Kidney epithelial cell (primary cell): ENCODE data around the gene ATP13A4. TPM values are rescaled to one million over a fixed set of nuclear protein-coding genes. Genes with fewer than 3 reads are reported as not detected.

ENCODE experiments used
- DNase-seq: peaks from one replicate; pipeline ENCODE4 v3.0.0-alpha.2; 2010; ENCODE audit warnings: low read depth
- H3K27me3 ChIP-seq: 2 replicates; pipeline ENCODE4 v1.6.0; 2011; ENCODE audit warnings: low read length; ENCODE audit not compliant: control insufficient read depth, insufficient read depth
- H3K36me3 ChIP-seq: 2 replicates; pipeline ENCODE4 v1.5.1; 2011; ENCODE audit warnings: low read length; ENCODE audit not compliant: control insufficient read depth, insufficient read depth
- H3K4me3 ChIP-seq: 2 replicates; pipeline ENCODE4 v1.5.1; 2011; ENCODE audit warnings: low read depth, mild to moderate bottlenecking, control low read depth, low read length
- total RNA-seq: library from RNA; depleted of rRNA; stranded (reverse); fragments of >200 nt; gene quantifications from 2 replicates; pipeline ENCODE4 v1.2.3, GENCODE V29; 2015
- TF ChIP-seq, protein P1 (sequence below): IDR thresholded peaks from 2 replicates; pipeline ENCODE4 v1.5.1; 2011; ENCODE audit warnings: mild to moderate bottlenecking, moderate library complexity, low read length, control low read depth, inconsistent platforms; ENCODE audit not compliant: insufficient read depth, poor library complexity, severe bottlenecking

ATP13A4 gene
- total RNA-seq, 1 donor from 2014 or later: 0.42 TPM

GRCh38 chr3:193389335-193389734 is 165.4 kb downstream of the ATP13A4 start:
- DNase-seq: no peak
- no peak overlapping the region for H3K4me3 ChIP-seq
- no peaks in the 10 kb centered on the region for H3K36me3 ChIP-seq
- no peaks in the 10 kb centered on the region for H3K27me3 ChIP-seq
- TF ChIP-seq, protein P1, sequence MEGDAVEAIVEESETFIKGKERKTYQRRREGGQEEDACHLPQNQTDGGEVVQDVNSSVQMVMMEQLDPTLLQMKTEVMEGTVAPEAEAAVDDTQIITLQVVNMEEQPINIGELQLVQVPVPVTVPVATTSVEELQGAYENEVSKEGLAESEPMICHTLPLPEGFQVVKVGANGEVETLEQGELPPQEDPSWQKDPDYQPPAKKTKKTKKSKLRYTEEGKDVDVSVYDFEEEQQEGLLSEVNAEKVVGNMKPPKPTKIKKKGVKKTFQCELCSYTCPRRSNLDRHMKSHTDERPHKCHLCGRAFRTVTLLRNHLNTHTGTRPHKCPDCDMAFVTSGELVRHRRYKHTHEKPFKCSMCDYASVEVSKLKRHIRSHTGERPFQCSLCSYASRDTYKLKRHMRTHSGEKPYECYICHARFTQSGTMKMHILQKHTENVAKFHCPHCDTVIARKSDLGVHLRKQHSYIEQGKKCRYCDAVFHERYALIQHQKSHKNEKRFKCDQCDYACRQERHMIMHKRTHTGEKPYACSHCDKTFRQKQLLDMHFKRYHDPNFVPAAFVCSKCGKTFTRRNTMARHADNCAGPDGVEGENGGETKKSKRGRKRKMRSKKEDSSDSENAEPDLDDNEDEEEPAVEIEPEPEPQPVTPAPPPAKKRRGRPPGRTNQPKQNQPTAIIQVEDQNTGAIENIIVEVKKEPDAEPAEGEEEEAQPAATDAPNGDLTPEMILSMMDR: no peak

GRCh38 chr3:193388361-193388760 is 166.3 kb downstream of the ATP13A4 start:
- DNase-seq: no peak
- TF ChIP-seq, protein P1: no peak
- no peaks in the 10 kb centered on the region for H3K27me3 ChIP-seq
- H3K36me3 ChIP-seq: no peaks in the 10 kb centered on the region
- H3K4me3 ChIP-seq: no peak overlapping the region

DNA sequence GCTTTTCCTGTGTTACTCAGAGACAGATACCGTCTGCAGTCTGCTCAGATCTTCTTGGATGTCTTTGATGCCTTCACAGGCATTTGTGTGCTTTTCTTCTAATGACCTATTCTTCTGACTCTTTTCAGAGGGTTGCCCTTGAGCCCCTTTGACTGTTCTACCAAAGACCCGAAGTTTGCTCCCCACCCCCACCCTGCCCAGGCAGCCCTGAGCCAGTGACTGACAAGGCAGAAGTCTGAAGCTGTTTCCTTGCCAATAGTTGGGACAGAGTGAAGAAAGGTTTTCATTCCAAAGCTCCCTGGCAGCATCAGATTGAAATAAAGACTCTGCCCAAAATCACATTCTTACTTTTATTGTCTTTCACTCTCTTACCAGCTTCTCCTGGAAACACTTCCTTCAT is 167.1 kb downstream of the ATP13A4 start:
- DNase-seq: no peak
- Histone ChIP-seq H3K36me3 (no peaks in the 10 kb centered on the region), H3K27me3 (no peaks in the 10 kb centered on the region), H3K4me3 (no peak overlapping the region)
- TF ChIP-seq, protein P1: no peak

DNA sequence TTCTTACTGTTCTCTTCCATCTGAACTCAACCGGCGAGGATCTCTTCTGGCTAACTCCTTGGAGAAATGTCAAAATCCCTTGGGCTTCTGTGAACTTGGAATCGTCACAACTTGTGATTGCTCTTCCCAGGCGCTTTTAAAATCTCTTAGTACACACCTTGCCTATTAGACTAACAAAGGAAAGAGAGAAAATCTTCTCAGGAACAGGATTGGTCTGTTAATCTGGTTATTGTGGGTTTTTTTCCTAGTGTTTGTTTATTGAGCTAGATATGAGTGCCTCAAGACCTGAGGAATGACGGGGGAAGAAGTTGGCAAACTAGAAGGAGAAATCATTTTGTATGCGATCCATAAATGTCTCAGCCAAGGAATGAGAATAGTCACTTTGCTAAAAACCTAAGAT is 176.0 kb downstream of the ATP13A4 start, which contains the start of gene ATP13A5:
Gene ATP13A5, minus strand, starts transcription at position 48 of the 400 bp plus-strand sequence. Its CDS starts 28 bp downstream, at position 20.
- Histone ChIP-seq H3K27me3 (no peaks in the 10 kb centered on the region), H3K4me3 (no peak within 1 kb of the TSS), H3K36me3 (no peaks in the 10 kb centered on the region)
- no peak for DNase-seq
- TF ChIP-seq, protein P1: no peak

DNA sequence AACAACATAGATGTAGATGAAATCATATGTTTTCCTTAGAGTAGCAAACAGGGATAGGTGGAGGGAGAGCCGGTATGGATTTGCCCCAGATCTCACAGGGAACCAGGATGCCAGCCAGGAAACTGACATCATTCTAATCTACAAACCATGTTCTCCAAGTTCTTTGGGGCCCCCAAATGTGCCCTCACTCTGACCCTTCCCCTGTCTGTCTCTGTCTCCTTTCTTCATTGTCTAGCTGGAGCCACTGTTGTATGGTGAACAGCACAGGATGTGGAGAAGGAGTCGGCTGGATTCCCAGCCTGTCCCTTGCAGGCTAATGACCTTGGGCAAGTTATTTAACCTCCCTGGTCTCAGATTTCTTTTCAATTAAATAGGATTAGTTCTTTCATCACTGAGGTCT is 177.1 kb downstream of the ATP13A4 start:
- no peaks in the 10 kb centered on the region for H3K36me3 ChIP-seq
- H3K4me3 ChIP-seq: no peak overlapping the region
- DNase-seq: no peak
- TF ChIP-seq, protein P1: no peak
- H3K27me3 ChIP-seq: no peaks in the 10 kb centered on the region

GRCh38 chr3:193375614-193376013 is 179.1 kb downstream of the ATP13A4 start:
- TF ChIP-seq, protein P1: no peak
- DNase-seq: no peak
- H3K27me3 ChIP-seq: no peaks in the 10 kb centered on the region
- no peaks in the 10 kb centered on the region for H3K36me3 ChIP-seq
- H3K4me3 ChIP-seq: no peak overlapping the region
